22Rv1 (cell line): Measurements from ENCODE around the gene BRF1.

Experiments
- H3K27ac ChIP-seq: fragments of 450-650 bp; 2 replicates; pipeline ENCODE4 v1.5.1; 2017
- CTCF ChIP-seq: fragments of 450-650 bp; IDR thresholded peaks from 2 replicates; pipeline ENCODE4 v1.5.1; 2017; ENCODE audit warnings: mild to moderate bottlenecking
- ZFX ChIP-seq: fragments of 450-650 bp; IDR thresholded peaks from 2 replicates; pipeline ENCODE4 v1.6.1; 2017; ENCODE audit warnings: antibody characterized with exemption, borderline replicate concordance

BRF1 gene

DNA sequence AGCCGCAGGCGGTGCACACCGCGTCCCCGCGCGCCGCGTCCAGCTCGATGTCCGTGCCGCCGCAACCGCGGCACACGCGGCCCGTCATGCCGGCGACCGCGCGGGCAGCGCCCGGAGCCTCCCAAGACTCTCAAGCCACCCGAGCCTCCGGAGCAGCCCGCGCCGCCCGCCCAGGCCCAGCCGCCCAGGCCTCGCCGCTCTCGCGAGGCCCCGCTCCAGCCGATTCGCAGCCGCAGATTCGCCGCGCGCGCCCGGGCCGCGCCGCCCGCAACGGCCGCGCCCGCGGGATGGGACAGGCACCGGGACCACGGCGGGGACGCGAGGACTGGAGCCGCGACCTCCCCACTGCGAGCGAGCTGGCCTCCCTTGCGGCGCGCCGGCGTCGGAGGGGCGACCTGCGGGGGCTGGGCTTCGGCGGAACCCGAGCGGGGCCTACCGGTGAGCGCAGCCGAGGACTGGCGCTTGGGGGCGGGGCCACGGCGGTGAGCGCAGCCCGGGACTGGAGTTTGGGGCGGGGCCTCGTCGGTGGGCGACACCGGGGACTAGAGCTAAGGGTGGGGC is at the start of gene BRF1:
Gene BRF1, minus strand, starts transcription at position 460 of the 561 bp plus-strand sequence. Its CDS starts 372 bp downstream, at position 88.
- TF ChIP-seq ZFX, result no peak
- TF ChIP-seq CTCF, result no peak
- H3K27ac ChIP-seq, result peak within 1 kb of the TSS; percentile 93

- H3K27ac ChIP-seq, result no peak overlapping the region
- TF ChIP-seq ZFX (no peak), CTCF (no peak)
Observed at GRCh38 chr14:105349992-105350391, 49.2 kb upstream of the BRF1 start.

- TF ChIP-seq ZFX (no peak), CTCF (no peak)
- H3K27ac ChIP-seq, result no peak overlapping the region
Observed at GRCh38 chr14:105348945-105349699, 48.3 kb upstream of the BRF1 start.

- no peak overlapping the region for H3K27ac ChIP-seq
Observed at GRCh38 chr14:105348169-105348944, 47.6 kb upstream of the BRF1 start.

GRCh38 chr14:105347587-105347968 is 46.8 kb upstream of the BRF1 start:
- no peak for TF ChIP-seq CTCF
- no peak for TF ChIP-seq ZFX
- H3K27ac ChIP-seq, result no peak overlapping the region

More at GRCh38 chr14:105348169-105348944, 47.6 kb upstream of the BRF1 start:
- TF ChIP-seq ZFX, result no peak
- TF ChIP-seq CTCF, result no peak

DNA sequence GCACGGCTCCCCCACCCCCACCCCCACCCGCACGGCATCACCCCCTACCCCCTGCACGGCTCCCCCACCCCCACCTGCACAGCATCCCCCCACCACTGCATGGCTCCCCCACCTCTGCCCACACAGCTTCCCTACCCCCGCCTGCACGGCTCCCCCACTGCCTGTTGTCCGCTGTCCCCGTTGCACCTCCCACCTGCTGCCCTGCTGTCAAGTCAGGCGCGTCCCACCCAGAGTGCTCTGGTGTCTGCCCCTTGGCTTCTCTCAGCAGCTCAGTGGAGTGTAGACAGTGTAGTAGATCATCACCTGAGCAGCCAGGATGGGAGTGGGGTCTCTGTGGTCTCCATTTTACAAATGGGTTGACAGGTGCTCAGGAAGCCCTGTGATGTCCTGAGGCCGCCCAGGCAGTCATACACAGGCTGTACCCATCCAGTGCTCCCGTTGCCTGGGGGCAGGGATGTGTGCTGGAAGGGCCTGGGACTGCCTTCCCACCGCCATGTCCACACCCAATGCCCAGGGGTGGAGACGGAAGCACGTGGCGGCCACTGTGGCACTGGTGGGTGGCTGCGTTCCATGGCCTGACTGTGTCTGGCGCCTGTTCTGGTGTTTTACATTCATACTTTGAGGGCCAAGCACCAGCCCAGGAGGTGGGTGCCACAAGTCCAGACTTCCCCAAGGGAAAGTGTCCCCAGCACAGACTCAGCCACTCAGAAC is 46.2 kb upstream of the BRF1 start:
- no peak for TF ChIP-seq CTCF
- no peak for TF ChIP-seq ZFX
- no peak overlapping the region for H3K27ac ChIP-seq
